GM12878 (cell line): Measurements from ENCODE around the gene SHROOM2. TPM values are rescaled to one million over a fixed set of nuclear protein-coding genes. Genes with fewer than 3 reads are reported as not detected.

Experiments used
- ATAC-seq: fragments of 200-7000 bp; cut with Tn5 transposase; 3 replicates; pipeline ENCODE4 v1.9.1; 2020; ENCODE audit warnings: mild to moderate bottlenecking, moderate library complexity
- BruUV-seq: library from RNA; stranded (reverse); fragments of 400-500 nt; replicated peaks from 2 replicates; lab custom pipeline; 2021; lab: Mats Ljungman, UMichigan
- CTCF ChIA-PET: fragments of 300-600 bp; sonication (Branson Sonifier 250); formaldehyde crosslinking; extraction: SDS; loops from one replicate; lab custom pipeline; 2021; ENCODE audit warnings: inconsistent platforms; lab: Yijun Ruan, JAX
- POLR2A ChIA-PET: fragments of 350-600 bp; formaldehyde crosslinking; extraction: SDS; loops from one replicate; lab custom pipeline; 2021; ENCODE audit warnings: inconsistent platforms; lab: Charles Lee
- RAD21 ChIA-PET: fragments of 300-600 bp; sonication (Branson Sonifier 250); formaldehyde crosslinking; loops from one replicate; lab custom pipeline; 2023; ENCODE audit warnings: antibody characterized with exemption; ENCODE audit not compliant: unreplicated experiment; lab: Charles Lee
- SMC1A ChIA-PET: fragments of 300-600 bp; sonication (Branson Sonifier 250); formaldehyde crosslinking; loops from one replicate; lab custom pipeline; 2023; ENCODE audit not compliant: unreplicated experiment, uncharacterized antibody; lab: Charles Lee
- DNase-seq: peaks from one replicate; pipeline ENCODE4 v3.0.0-alpha.2; 2011; ENCODE audit warnings: low read depth, low spot score
- FAIRE-seq: peaks from 3 replicates; lab custom pipeline; 2011; peaks lifted over from hg19 to GRCh38; lab: Jason Lieb, UNC
- H2AFZ ChIP-seq: 2 replicates; pipeline ENCODE4 v1.6.0; 2011; ENCODE audit warnings: low read depth, low read length, control low read depth; ENCODE audit not compliant: control insufficient read depth
- H3K27ac ChIP-seq: 2 replicates; pipeline ENCODE4 v1.5.1; 2011; ENCODE audit warnings: control low read depth; ENCODE audit not compliant: control insufficient read depth, insufficient read depth
- H3K27me3 ChIP-seq, 2 experiments: replicated peaks in 1 of 2; 2 replicates each; pipeline versions ENCODE4 v1.6.0 to v1.6.1; 2011; ENCODE audit warnings: low read length in 1 of 2; ENCODE audit not compliant: control insufficient read depth in 2 of 2, insufficient read depth in 2 of 2
- H3K36me3 ChIP-seq, 2 experiments: 2 replicates each; pipeline ENCODE4 v1.5.1; 2011; ENCODE audit warnings: low read length in 1 of 2; ENCODE audit not compliant: control insufficient read depth in 2 of 2, insufficient read depth in 2 of 2
- H3K4me1 ChIP-seq: 2 replicates; pipeline ENCODE4 v1.6.1; 2011; ENCODE audit warnings: mild to moderate bottlenecking, low read length, moderate library complexity, mixed read lengths; ENCODE audit not compliant: control insufficient read depth, insufficient read depth
- H3K4me2 ChIP-seq: 2 replicates; pipeline ENCODE4 v1.6.0; 2011; ENCODE audit warnings: control low read depth; ENCODE audit not compliant: control insufficient read depth, insufficient read depth
- H3K4me3 ChIP-seq: fragments of 200-600 bp; sonication (generic); 2 replicates; pipeline ENCODE4 v1.5.1; 2016
- H3K79me2 ChIP-seq: 2 replicates; pipeline ENCODE4 v1.6.0; 2011; ENCODE audit warnings: low read length; ENCODE audit not compliant: control insufficient read depth, insufficient read depth
- H3K9ac ChIP-seq: 2 replicates; pipeline ENCODE4 v1.8.0; 2011; ENCODE audit warnings: low read length, control low read depth, mixed read lengths; ENCODE audit not compliant: control insufficient read depth, insufficient read depth
- H3K9me3 ChIP-seq: replicated peaks from 3 replicates; pipeline ENCODE4 v1.5.1; 2011; ENCODE audit warnings: mild to moderate bottlenecking, low read length; ENCODE audit not compliant: control insufficient read depth, insufficient read depth
- H4K20me1 ChIP-seq: 2 replicates; pipeline ENCODE4 v1.6.0; 2011; ENCODE audit not compliant: control insufficient read depth, insufficient read depth
- BCL3 ChIP-seq: IDR thresholded peaks from 2 replicates; pipeline ENCODE4 v1.6.1; 2011; ENCODE audit warnings: borderline replicate concordance, low read depth, mild to moderate bottlenecking, moderate library complexity, low read length; ENCODE audit not compliant: insufficient read depth, poor library complexity, severe bottlenecking
- E2F4 ChIP-seq: IDR thresholded peaks from 2 replicates; pipeline ENCODE4 v1.6.1; 2012; ENCODE audit warnings: low read depth, low read length, improper control_type of control experiment
- MEF2A ChIP-seq: IDR thresholded peaks from 2 replicates; pipeline ENCODE4 v1.6.1; 2011; ENCODE audit warnings: low read depth, mild to moderate bottlenecking, low read length, moderate library complexity; ENCODE audit not compliant: insufficient read depth
- MEF2B ChIP-seq: fragments of 450-650 bp; IDR thresholded peaks from 2 replicates; pipeline ENCODE4 v1.6.1; 2018; ENCODE audit warnings: mild to moderate bottlenecking, moderate library complexity; ENCODE audit not compliant: partially characterized antibody, poor library complexity, severe bottlenecking
- RBBP5 ChIP-seq: fragments of 200-600 bp; sonication (generic); conservative IDR thresholded peaks from 2 replicates; pipeline ENCODE4 v1.6.1; 2016
- SRF ChIP-seq, 2 experiments: IDR thresholded peaks; 2 replicates each; pipeline ENCODE4 v1.6.1; 2011; ENCODE audit warnings: low read depth in 2 of 2, low read length in 2 of 2, mild to moderate bottlenecking in 1 of 2, moderate library complexity in 1 of 2
- WGBS: methylation state at CpG from one replicate; pipeline ENCODE4 v1.1.6; 2016; ENCODE audit warnings: low lambda C conversion rate; ENCODE audit not compliant: insufficient replicate concordance, insufficient coverage; ENCODE audit errors: missing lambda C conversion rate; 5-methylcytosine and 5-hydroxymethylcytosine counted together
- in situ Hi-C: fragments of 300-500 bp; cut with MboI; formaldehyde crosslinking; loops from 9 replicates; pipeline ENCODE4 v1.14.3; 2018; ENCODE audit warnings: mixed read lengths
- intact Hi-C: fragments of 100-400 bp; cut with micrococcal nuclease; formaldehyde crosslinking; loops from one replicate; pipeline ENCODE4 v1.14.2; 2022; ENCODE audit not compliant: unreplicated experiment
- polyA plus RNA-seq, 11 experiments: library from polyadenylated mRNA; depleted of rRNA in 4 of 11; unstranded in 6 of 11; stranded (reverse) in 5 of 11; fragments of >200 nt; fragmentation: Nextera tagmentation in 4 of 11; fragmentation: Illumina TruSeq in 1 of 11; extraction: Ambion mirVana in 4 of 11; extraction: Trizol in 1 of 11; gene quantifications; 1 replicate in 1 of 11; 2 replicates in 10 of 11; pipeline versions ENCODE4 v1.2.1 to v1.2.3, GENCODE V29; 2011 to 2016; ENCODE audit warnings: inconsistent platforms in 2 of 11, missing spikeins in 2 of 11, low read depth in 1 of 11
- total RNA-seq, 4 experiments: library from RNA; depleted of rRNA in 3 of 4; stranded (reverse); fragments of >200 nt in 3 of 4; fragmentation: Illumina TruSeq in 1 of 4; extraction: Trizol in 1 of 4; gene quantifications; 2 replicates each; pipeline versions ENCODE4 v1.2.1 to v1.2.3, GENCODE V29; 2013 to 2021
- TF ChIP-seq, protein P1 (sequence below): IDR thresholded peaks from 2 replicates; pipeline ENCODE4 v1.6.1; 2011; ENCODE audit warnings: low read depth, low read length, improper control_type of control experiment, borderline replicate concordance

SHROOM2 gene
- total and polyA plus RNA-seq, 10 of the 15 experiments (the other 5 are each of a cell fraction or from before 2014, with no cell fraction given): under 0.01 to 0.15 (median 0.09) TPM; not detected in 2

DNA sequence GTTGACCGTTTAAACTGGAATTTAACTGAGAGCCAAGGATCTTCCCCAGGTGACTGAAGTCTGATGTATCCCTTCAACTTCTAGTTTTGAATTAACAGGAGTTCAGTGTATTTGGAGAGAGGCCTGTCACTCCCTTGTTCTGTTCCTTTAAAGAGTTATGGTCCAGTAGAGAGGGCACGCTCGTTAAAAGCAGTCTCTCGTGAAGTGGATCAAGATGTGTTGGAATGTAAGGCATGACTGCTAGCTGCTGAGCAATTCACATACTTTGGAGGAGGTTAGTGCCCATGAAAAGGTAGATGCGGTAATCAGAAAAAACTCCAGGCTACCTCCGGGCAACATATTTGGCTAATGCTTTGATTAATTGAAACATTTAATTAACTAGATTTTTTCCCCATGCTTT, 65.7 kb downstream of the SHROOM2 start:
- FAIRE-seq (no peak), DNase-seq (no peak), ATAC-seq (no peak)
- Histone ChIP-seq H3K27ac (no peak overlapping the region), H3K79me2 (no peaks in the 10 kb centered on the region), H3K4me1 (no peaks in the 10 kb centered on the region), H3K9ac (no peak overlapping the region), H2AFZ (no peak overlapping the region), H3K4me2 (no peak overlapping the region), H4K20me1 (no peaks in the 10 kb centered on the region), H3K27me3 (no peaks in the 10 kb centered on the region; a peak in 1 of 4 replicates), H3K9me3 (no peaks in the 10 kb centered on the region), H3K36me3 (no peaks in the 10 kb centered on the region), H3K4me3 (no peak overlapping the region)
- ChIA-PET CTCF (no interaction called here), RAD21 (no interaction called here), POLR2A (no interaction called here), SMC1A (no interaction called here)
- TF ChIP-seq MEF2A (no peak), RBBP5 (no peak), E2F4 (no peak), BCL3 (no peak), SRF (IDR thresholded peaks at IDR 0.05; ENCODE audit: low read depth in 2 of 2, low read length in 2 of 2) (no peak), MEF2B (no peak)
- TF ChIP-seq, protein P1, sequence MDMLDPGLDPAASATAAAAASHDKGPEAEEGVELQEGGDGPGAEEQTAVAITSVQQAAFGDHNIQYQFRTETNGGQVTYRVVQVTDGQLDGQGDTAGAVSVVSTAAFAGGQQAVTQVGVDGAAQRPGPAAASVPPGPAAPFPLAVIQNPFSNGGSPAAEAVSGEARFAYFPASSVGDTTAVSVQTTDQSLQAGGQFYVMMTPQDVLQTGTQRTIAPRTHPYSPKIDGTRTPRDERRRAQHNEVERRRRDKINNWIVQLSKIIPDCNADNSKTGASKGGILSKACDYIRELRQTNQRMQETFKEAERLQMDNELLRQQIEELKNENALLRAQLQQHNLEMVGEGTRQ: no peak
- 42% methylated on average over 6 of the region's 6 CpGs for WGBS
- intact Hi-C loops: no loop called here
- in situ Hi-C loops: no loop called here
- no TSS peak for BruUV-seq
